GM23338 (cell line): ENCODE measurements around the gene NSF. TPM values are rescaled to one million over a fixed set of nuclear protein-coding genes. Genes with fewer than 3 reads are reported as not detected.

Source experiments
- ATAC-seq: fragments of 200-7000 bp; cut with Tn5 transposase; 3 replicates; pipeline ENCODE4 v1.9.1; 2020
- DNase-seq: peaks from one replicate; pipeline ENCODE4 v3.0.0-alpha.2; 2015; ENCODE audit warnings: low spot score
- H2AFZ ChIP-seq: fragments of 200-600 bp; sonication (generic); 2 replicates; pipeline ENCODE4 v1.8.0; 2016; ENCODE audit warnings: antibody characterized with exemption, mild to moderate bottlenecking, moderate library complexity
- H3F3A ChIP-seq: fragments of 200-600 bp; sonication (generic); replicated peaks from 2 replicates; pipeline ENCODE4 v1.8.0; 2017; ENCODE audit warnings: antibody characterized with exemption, mixed run types, low read depth
- H3K27ac ChIP-seq: fragments of 200-600 bp; sonication (generic); 2 replicates; pipeline ENCODE4 v1.6.1; 2016; ENCODE audit warnings: low read depth
- H3K27me3 ChIP-seq: fragments of 200-600 bp; sonication (generic); 2 replicates; pipeline ENCODE4 v1.8.0; 2016; ENCODE audit warnings: mild to moderate bottlenecking, mixed run types, moderate library complexity; ENCODE audit not compliant: insufficient read depth
- H3K36me3 ChIP-seq: fragments of 200-600 bp; sonication (generic); 2 replicates; pipeline ENCODE4 v1.8.0; 2016; ENCODE audit warnings: mild to moderate bottlenecking; ENCODE audit not compliant: insufficient read depth
- H3K4me1 ChIP-seq: fragments of 200-600 bp; sonication (generic); 2 replicates; pipeline ENCODE4 v1.8.0; 2016; ENCODE audit warnings: mild to moderate bottlenecking, moderate library complexity; ENCODE audit not compliant: insufficient read depth
- H3K4me2 ChIP-seq: fragments of 200-600 bp; sonication (generic); 2 replicates; pipeline ENCODE4 v1.7.1; 2017; ENCODE audit warnings: mixed run types
- H3K4me3 ChIP-seq: fragments of 200-600 bp; sonication (generic); 2 replicates; pipeline ENCODE4 v1.6.1; 2016; ENCODE audit warnings: mixed run types
- H3K79me2 ChIP-seq: fragments of 200-600 bp; sonication (generic); replicated peaks from 2 replicates; pipeline ENCODE4 v1.8.0; 2017; ENCODE audit warnings: mild to moderate bottlenecking; ENCODE audit not compliant: insufficient read depth
- H3K9me2 ChIP-seq: fragments of 200-600 bp; sonication (generic); 2 replicates; pipeline ENCODE4 v1.8.0; 2017; ENCODE audit not compliant: insufficient read depth
- H4K20me1 ChIP-seq: fragments of 200-600 bp; sonication (generic); replicated peaks from 2 replicates; pipeline ENCODE4 v1.8.0; 2017; ENCODE audit warnings: mild to moderate bottlenecking; ENCODE audit not compliant: insufficient read depth
- H3K27ac Mint-ChIP-seq: 2 replicates; pipeline ENCODE4 v1.8.0; 2020; ENCODE audit warnings: inconsistent platforms, mild to moderate bottlenecking, moderate library complexity, mixed read lengths
- H3K27me3 Mint-ChIP-seq: 3 replicates; pipeline ENCODE4 v1.8.0; 2022; ENCODE audit warnings: low read depth, mild to moderate bottlenecking, moderate library complexity, mixed read lengths, inconsistent platforms; ENCODE audit not compliant: insufficient read depth, poor library complexity
- H3K36me3 Mint-ChIP-seq: 3 replicates; pipeline ENCODE4 v1.8.0; 2021; ENCODE audit warnings: low read depth, mild to moderate bottlenecking, inconsistent platforms, moderate library complexity, mixed read lengths
- H3K4me1 Mint-ChIP-seq: 3 replicates; pipeline ENCODE4 v1.8.0; 2020; ENCODE audit warnings: mild to moderate bottlenecking, inconsistent platforms, mixed read lengths
- H3K4me3 Mint-ChIP-seq: 3 replicates; pipeline ENCODE4 v1.8.0; 2021; ENCODE audit warnings: moderate library complexity, mild to moderate bottlenecking, inconsistent platforms, mixed read lengths
- H3K9me3 Mint-ChIP-seq: 3 replicates; pipeline ENCODE4 v1.8.0; 2020; ENCODE audit warnings: moderate library complexity, mild to moderate bottlenecking, inconsistent platforms, mixed read lengths
- EZH2 ChIP-seq: fragments of 200-600 bp; sonication (generic); IDR thresholded peaks from one replicate; pipeline ENCODE4 v1.8.0; 2017; ENCODE audit warnings: antibody characterized with exemption, mild to moderate bottlenecking, low read depth; ENCODE audit not compliant: unreplicated experiment
- NANOG ChIP-seq: IDR thresholded peaks from 2 replicates; pipeline ENCODE4 v1.6.1; 2016; ENCODE audit warnings: antibody characterized with exemption, borderline replicate concordance
- POLR2AphosphoS5 ChIP-seq: IDR thresholded peaks from 2 replicates; pipeline ENCODE4 v1.6.1; 2016; ENCODE audit warnings: antibody characterized with exemption, low read depth
- ZNF331 ChIP-seq: fragments of 250-450 bp; sonication (Bioruptor Pico); IDR thresholded peaks from 2 replicates; pipeline ENCODE4 v1.5.0; 2020; ENCODE audit warnings: low read depth, mild to moderate bottlenecking, moderate library complexity
- polyA plus RNA-seq: library from polyadenylated mRNA; unstranded; fragments of >200 nt; fragmentation: Nextera tagmentation; extraction: Ambion mirVana; gene quantifications from 2 replicates; pipeline ENCODE4 v1.2.1, GENCODE V29; 2016
- total RNA-seq: library from RNA; depleted of rRNA; stranded (reverse); fragments of >200 nt; shearing (Covaris generic); gene quantifications from 2 replicates; pipeline ENCODE4 v1.2.3, GENCODE V29; 2014
- TF ChIP-seq, protein P1 (sequence below): IDR thresholded peaks from one replicate; pipeline ENCODE4 v1.6.1; 2018; ENCODE audit warnings: antibody characterized with exemption; ENCODE audit not compliant: unreplicated experiment
- TF ChIP-seq, protein P2 (sequence below): fragments of 250-450 bp; sonication (Bioruptor Pico); IDR thresholded peaks from 2 replicates; pipeline ENCODE4 v1.5.0; 2020; ENCODE audit warnings: mild to moderate bottlenecking, moderate library complexity

Gene NSF
- total and polyA plus RNA-seq, 2 experiments from 2014 or later, result 12.5 to 26.5 TPM

DNA sequence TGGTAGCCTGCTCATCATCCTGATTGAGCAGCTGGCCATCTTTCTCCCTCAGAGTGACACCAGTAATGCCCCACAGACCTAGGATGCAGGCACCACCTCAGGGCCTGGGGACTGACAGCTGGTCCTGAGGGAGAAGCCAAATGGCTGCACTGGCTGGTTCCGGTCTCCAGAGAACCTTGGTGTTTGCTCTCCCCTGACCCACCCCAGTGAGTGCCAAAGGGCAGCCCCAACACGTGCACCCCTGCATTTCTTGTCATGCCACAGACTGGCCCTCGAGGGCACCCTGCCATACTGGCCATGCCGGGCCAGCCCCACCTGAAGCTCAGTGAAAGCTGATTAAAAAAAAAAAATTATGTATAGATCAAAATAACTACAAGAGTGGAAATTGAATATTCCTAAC lies 127.5 kb downstream of the NSF start (continued):
- no peak for TF ChIP-seq NANOG
- TF ChIP-seq, protein P1, sequence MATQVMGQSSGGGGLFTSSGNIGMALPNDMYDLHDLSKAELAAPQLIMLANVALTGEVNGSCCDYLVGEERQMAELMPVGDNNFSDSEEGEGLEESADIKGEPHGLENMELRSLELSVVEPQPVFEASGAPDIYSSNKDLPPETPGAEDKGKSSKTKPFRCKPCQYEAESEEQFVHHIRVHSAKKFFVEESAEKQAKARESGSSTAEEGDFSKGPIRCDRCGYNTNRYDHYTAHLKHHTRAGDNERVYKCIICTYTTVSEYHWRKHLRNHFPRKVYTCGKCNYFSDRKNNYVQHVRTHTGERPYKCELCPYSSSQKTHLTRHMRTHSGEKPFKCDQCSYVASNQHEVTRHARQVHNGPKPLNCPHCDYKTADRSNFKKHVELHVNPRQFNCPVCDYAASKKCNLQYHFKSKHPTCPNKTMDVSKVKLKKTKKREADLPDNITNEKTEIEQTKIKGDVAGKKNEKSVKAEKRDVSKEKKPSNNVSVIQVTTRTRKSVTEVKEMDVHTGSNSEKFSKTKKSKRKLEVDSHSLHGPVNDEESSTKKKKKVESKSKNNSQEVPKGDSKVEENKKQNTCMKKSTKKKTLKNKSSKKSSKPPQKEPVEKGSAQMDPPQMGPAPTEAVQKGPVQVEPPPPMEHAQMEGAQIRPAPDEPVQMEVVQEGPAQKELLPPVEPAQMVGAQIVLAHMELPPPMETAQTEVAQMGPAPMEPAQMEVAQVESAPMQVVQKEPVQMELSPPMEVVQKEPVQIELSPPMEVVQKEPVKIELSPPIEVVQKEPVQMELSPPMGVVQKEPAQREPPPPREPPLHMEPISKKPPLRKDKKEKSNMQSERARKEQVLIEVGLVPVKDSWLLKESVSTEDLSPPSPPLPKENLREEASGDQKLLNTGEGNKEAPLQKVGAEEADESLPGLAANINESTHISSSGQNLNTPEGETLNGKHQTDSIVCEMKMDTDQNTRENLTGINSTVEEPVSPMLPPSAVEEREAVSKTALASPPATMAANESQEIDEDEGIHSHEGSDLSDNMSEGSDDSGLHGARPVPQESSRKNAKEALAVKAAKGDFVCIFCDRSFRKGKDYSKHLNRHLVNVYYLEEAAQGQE, result no peak
- TF ChIP-seq, protein P2, sequence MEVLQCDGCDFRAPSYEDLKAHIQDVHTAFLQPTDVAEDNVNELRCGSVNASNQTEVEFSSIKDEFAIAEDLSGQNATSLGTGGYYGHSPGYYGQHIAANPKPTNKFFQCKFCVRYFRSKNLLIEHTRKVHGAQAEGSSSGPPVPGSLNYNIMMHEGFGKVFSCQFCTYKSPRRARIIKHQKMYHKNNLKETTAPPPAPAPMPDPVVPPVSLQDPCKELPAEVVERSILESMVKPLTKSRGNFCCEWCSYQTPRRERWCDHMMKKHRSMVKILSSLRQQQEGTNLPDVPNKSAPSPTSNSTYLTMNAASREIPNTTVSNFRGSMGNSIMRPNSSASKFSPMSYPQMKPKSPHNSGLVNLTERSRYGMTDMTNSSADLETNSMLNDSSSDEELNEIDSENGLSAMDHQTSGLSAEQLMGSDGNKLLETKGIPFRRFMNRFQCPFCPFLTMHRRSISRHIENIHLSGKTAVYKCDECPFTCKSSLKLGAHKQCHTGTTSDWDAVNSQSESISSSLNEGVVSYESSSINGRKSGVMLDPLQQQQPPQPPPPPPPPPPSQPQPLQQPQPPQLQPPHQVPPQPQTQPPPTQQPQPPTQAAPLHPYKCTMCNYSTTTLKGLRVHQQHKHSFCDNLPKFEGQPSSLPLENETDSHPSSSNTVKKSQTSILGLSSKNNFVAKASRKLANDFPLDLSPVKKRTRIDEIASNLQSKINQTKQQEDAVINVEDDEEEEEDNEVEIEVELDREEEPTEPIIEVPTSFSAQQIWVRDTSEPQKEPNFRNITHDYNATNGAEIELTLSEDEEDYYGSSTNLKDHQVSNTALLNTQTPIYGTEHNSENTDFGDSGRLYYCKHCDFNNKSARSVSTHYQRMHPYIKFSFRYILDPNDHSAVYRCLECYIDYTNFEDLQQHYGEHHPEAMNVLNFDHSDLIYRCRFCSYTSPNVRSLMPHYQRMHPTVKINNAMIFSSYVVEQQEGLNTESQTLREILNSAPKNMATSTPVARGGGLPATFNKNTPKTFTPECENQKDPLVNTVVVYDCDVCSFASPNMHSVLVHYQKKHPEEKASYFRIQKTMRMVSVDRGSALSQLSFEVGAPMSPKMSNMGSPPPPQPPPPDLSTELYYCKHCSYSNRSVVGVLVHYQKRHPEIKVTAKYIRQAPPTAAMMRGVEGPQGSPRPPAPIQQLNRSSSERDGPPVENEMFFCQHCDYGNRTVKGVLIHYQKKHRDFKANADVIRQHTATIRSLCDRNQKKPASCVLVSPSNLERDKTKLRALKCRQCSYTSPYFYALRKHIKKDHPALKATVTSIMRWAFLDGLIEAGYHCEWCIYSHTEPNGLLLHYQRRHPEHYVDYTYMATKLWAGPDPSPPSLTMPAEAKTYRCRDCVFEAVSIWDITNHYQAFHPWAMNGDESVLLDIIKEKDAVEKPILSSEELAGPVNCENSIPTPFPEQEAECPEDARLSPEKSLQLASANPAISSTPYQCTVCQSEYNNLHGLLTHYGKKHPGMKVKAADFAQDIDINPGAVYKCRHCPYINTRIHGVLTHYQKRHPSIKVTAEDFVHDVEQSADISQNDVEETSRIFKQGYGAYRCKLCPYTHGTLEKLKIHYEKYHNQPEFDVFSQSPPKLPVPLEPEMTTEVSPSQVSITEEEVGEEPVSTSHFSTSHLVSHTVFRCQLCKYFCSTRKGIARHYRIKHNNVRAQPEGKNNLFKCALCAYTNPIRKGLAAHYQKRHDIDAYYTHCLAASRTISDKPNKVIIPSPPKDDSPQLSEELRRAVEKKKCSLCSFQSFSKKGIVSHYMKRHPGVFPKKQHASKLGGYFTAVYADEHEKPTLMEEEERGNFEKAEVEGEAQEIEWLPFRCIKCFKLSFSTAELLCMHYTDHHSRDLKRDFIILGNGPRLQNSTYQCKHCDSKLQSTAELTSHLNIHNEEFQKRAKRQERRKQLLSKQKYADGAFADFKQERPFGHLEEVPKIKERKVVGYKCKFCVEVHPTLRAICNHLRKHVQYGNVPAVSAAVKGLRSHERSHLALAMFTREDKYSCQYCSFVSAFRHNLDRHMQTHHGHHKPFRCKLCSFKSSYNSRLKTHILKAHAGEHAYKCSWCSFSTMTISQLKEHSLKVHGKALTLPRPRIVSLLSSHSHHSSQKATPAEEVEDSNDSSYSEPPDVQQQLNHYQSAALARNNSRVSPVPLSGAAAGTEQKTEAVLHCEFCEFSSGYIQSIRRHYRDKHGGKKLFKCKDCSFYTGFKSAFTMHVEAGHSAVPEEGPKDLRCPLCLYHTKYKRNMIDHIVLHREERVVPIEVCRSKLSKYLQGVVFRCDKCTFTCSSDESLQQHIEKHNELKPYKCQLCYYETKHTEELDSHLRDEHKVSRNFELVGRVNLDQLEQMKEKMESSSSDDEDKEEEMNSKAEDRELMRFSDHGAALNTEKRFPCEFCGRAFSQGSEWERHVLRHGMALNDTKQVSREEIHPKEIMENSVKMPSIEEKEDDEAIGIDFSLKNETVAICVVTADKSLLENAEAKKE (CRISPR knock-in tag), result no peak
- TF ChIP-seq POLR2AphosphoS5, result no peak

DNA sequence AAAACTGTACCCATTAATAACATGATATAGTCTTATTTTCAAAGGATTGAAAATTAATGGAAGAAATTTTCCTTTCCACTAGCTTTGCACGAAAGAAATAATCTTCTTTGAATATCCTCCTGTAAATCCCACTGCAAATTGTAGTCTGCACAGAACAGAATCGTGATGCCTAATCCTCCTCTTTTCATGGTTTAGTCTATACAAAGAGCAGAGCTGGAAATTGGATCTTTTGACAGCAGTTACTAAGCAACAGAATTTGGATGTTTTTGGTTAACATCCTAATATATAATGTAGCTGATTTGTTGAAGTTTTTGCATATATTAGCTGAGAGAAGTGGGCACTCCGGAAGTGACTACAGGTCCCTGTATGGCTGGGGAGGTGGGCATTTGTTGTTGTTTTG lies 129.4 kb downstream of the NSF start:
- Histone ChIP-seq H3K4me1 (no peaks in the 10 kb centered on the region), H3K36me3 (no peaks in the 10 kb centered on the region), H3K4me3 (no peak overlapping the region), H3K27me3 (no peaks in the 10 kb centered on the region), H3K9me2 (no peaks in the 10 kb centered on the region), H2AFZ (no peak overlapping the region), H3F3A (no peaks in the 10 kb centered on the region), H3K27ac (no peak overlapping the region), H4K20me1 (no peaks in the 10 kb centered on the region), H3K4me2 (no peak overlapping the region), H3K79me2 (no peaks in the 10 kb centered on the region)
- H3K4me1 Mint-ChIP-seq, result peaks cover 2% of the 10 kb centered on the region; the same call in 2 of the 3 replicates
- H3K27me3 Mint-ChIP-seq, result no peaks in the 10 kb centered on the region
- TF ChIP-seq, protein P1, result no peak
- TF ChIP-seq EZH2 (no peak), ZNF331 (CRISPR knock-in tag) (no peak)
- no peaks in the 10 kb centered on the region for H3K36me3 Mint-ChIP-seq
- no peak overlapping the region for H3K27ac Mint-ChIP-seq
- H3K4me3 Mint-ChIP-seq, result no peak overlapping the region
- ATAC-seq (no peak), DNase-seq (no peak)
- H3K9me3 Mint-ChIP-seq, result no peaks in the 10 kb centered on the region
